Measurements from ENCODE around the gene S100PBP. TPM values are rescaled to one million over a fixed set of nuclear protein-coding genes. Genes with fewer than 3 reads are reported as not detected.
"Not testable (repeated sequence)": the region's sequence is repeated elsewhere in the genome, so short reads cannot be mapped to it uniquely, and the experiment has no call there.

The S100PBP gene
- polyA plus RNA-seq, 1 experiment: 43.7 TPM

- ChIA-PET POLR2A (interaction anchor here (1.4 kb wide), 1 partner anchor 95 kb away, joined by 3 read pairs; no protein-coding TSS in a partner anchor), CTCF (no interaction called here)
- no peak for DNase-seq (ENCODE audit: low read depth, low spot score)
- Histone ChIP-seq H3K4me3 (ENCODE audit: low read depth, low read length) (no peak overlapping the region), H3K9me3 (ENCODE audit: control insufficient read depth, insufficient read depth, low read length) (no peaks in the 10 kb centered on the region; the same call in 1 of the 2 replicates), H3K27me3 (ENCODE audit: control insufficient read depth, insufficient read depth, low read length) (no peaks in the 10 kb centered on the region), H3K27ac (ENCODE audit: low read depth, low read length) (peak overlapping the region; percentile 70)
- no peak for TF ChIP-seq CTCF (IDR thresholded peaks at IDR 0.05; ENCODE audit: low read depth, low read length)
These were observed 19.3 kb upstream of the S100PBP start for GRCh38 chr1:32798191-32798590.

- TF ChIP-seq CTCF (IDR thresholded peaks at IDR 0.05; ENCODE audit: low read depth, low read length): no peak
- H3K9me3 ChIP-seq (ENCODE audit: control insufficient read depth, insufficient read depth, low read length): no peaks in the 10 kb centered on the region; the same call in 1 of the 2 replicates
- DNase-seq (ENCODE audit: low read depth, low spot score): no peak
- H3K4me3 ChIP-seq (ENCODE audit: low read depth, low read length): no peak overlapping the region
- peak overlapping the region; percentile 70 for H3K27ac ChIP-seq (ENCODE audit: low read depth, low read length)
- no peaks in the 10 kb centered on the region for H3K27me3 ChIP-seq (ENCODE audit: control insufficient read depth, insufficient read depth, low read length)
- CTCF ChIA-PET: interaction anchor here (1.6 kb wide), 1 partner anchor 87 kb away, joined by 3 read pairs; no protein-coding TSS in a partner anchor
- POLR2A ChIA-PET: interaction anchor here (1.4 kb wide), 1 partner anchor 95 kb away, joined by 3 read pairs; no protein-coding TSS in a partner anchor
These were observed 18.6 kb upstream of the S100PBP start for GRCh38 chr1:32798679-32799416.

- POLR2A ChIA-PET: no interaction called here
- Histone ChIP-seq H3K4me3 (ENCODE audit: low read depth, low read length) (no peak overlapping the region), H3K27me3 (ENCODE audit: control insufficient read depth, insufficient read depth, low read length) (no peaks in the 10 kb centered on the region), H3K27ac (ENCODE audit: low read depth, low read length) (peak overlapping the region; percentile 66), H3K9me3 (ENCODE audit: control insufficient read depth, insufficient read depth, low read length) (no peaks in the 10 kb centered on the region; the same call in 1 of the 2 replicates)
- peak; percentile 63 for DNase-seq (ENCODE audit: low read depth, low spot score)
- CTCF ChIA-PET: no interaction called here
- no peak for TF ChIP-seq CTCF (IDR thresholded peaks at IDR 0.05; ENCODE audit: low read depth, low read length)
These were observed 16.2 kb upstream of the S100PBP start for GRCh38 chr1:32801096-32801715.

GRCh38 chr1:32804460-32804859, 13.0 kb upstream of the S100PBP start:
- POLR2A ChIA-PET; CTCF ChIA-PET; H3K4me3 ChIP-seq (ENCODE audit: low read depth, low read length); DNase-seq (ENCODE audit: low read depth, low spot score); H3K9me3 ChIP-seq (ENCODE audit: control insufficient read depth, insufficient read depth, low read length); H3K27me3 ChIP-seq (ENCODE audit: control insufficient read depth, insufficient read depth, low read length); H3K27ac ChIP-seq (ENCODE audit: low read depth, low read length): not testable (repeated sequence)

GRCh38 chr1:32806290-32806689, 11.2 kb upstream of the S100PBP start:
- H3K27ac ChIP-seq (ENCODE audit: low read depth, low read length): no peak overlapping the region
- ChIA-PET CTCF (no interaction called here), POLR2A (no interaction called here)

More at GRCh38 chr1:32806290-32806689, 11.2 kb upstream of the S100PBP start:
- DNase-seq (ENCODE audit: low read depth, low spot score): no peak
- no peaks in the 10 kb centered on the region for H3K27me3 ChIP-seq (ENCODE audit: control insufficient read depth, insufficient read depth, low read length)
- H3K9me3 ChIP-seq (ENCODE audit: control insufficient read depth, insufficient read depth, low read length): no peaks in the 10 kb centered on the region; the same call in 1 of the 2 replicates
- TF ChIP-seq CTCF (IDR thresholded peaks at IDR 0.05; ENCODE audit: low read depth, low read length): no peak
- no peak overlapping the region for H3K4me3 ChIP-seq (ENCODE audit: low read depth, low read length)

Data from AG04450 (cell line).